ENCODE results near the gene PDPR.
A peak's percentile ranks its signal among the peaks of the same experiment; 100 is the strongest.
"Not testable (repeated sequence)": the region's sequence is repeated elsewhere in the genome, so short reads cannot be mapped to it uniquely, and the experiment has no call there.

The PDPR gene

GRCh38 chr16:70113982-70114826 is at the start of gene PDPR:
TSS of gene PDPR (plus strand) at chr16:70114332. CDS start at chr16:70120493, 6,161 bp downstream.
- intact Hi-C loops (cut with DNase I), result not testable (repeated sequence)

DNA sequence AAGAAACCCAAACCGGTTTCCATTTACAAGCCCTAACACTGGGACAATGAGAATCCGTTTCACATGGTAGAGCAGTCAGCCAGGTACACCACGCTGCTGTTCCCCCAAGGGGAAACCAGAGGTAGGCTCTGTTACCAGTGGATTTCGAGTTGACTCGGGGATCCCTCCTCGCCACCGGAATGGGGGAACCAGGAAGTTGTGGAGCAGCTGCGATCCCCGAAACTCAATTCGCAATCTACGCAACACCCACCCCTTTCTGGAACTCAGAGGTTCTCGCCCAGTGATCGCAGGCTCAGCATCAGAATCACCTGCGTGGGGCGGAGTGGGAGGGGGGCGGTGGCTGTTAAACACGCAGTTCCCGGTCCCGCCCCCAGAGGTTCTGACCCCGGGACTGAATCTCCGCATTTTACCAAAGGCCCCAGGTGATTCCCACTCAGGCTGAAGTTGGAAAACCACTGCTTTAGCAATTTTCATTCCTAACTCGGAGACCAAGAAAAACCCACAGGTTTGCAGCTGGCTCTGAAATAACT is 49.2 kb upstream of the PDPR start:
- DNase-seq, result peak; percentile 40 to 84 (median 66)
- intact Hi-C loops (cut with DNase I), result not testable (repeated sequence)

More at GRCh38 chr16:70113982-70114826, at the start of gene PDPR:
- DNase-seq, result peak; percentile 86 to 96 (median 93)

DNA sequence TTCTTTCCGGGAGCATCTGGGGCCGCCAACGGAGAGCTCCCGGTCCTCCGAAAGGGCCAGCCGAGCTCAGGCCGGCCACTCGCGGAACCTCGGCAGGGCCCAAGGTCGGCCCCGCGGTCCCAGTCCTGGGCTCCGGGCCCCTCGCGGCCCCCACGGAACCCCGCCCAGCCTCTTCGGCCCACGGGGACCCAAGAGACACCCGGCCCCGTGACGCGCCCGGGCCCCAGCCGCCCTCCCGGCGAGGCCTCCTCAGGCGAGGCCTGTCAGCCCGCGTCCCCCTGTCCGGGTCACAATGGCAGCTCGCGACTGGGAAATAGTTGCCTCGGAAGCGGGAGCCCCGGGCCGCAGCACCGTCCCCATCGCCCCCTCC is 48.8 kb upstream of the PDPR start:
- intact Hi-C loops (cut with DNase I); DNase-seq: not testable (repeated sequence)

DNA sequence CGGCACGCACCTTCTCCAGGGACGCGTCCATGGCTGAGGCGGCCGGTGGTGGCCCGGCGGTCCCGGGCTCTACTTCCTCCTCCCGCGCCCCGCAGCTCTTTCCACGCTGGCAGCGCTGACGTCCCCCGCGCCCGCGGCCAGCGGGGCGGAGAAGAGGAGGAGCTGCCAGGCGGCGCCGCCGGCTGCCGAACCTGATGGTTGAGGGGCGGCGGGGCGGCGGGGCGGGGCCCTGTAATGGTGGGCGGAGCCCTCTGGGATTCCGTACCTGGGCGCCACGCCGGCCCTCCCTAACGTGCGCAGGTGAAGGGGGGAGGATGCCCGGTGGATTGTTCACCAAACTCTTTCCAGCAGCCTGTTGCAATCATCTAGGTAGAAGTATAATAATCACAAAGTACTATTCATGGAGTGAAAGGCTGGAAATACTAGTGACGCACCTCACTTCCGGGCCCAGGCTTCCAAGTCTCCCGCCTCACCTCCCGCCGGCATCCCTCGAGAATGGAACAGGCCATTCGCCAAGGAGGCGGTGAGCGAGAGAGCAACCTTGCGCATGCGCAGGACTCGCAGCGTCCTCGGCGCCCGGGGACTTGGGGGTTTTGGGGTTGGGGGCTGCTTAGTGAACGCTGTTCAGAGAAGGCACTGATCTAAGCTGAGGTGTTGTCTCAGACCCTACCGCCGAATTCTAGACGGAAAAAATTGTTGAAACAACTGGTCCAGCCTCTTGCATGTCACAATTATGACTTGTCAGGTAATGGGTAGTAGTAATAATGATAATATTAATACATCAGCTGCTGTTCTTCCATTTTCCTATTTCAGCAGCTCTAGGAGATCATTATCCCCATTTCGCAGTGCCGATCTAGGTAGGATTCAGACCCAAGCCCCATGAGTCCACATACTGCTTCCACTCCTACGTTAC is 48.1 kb upstream of the PDPR start:
- peak; percentile 65 to 93 (median 85) for DNase-seq
- intact Hi-C loops (cut with DNase I), result not testable (repeated sequence)

GRCh38 chr16:70066751-70067150 is 47.4 kb upstream of the PDPR start:
- intact Hi-C loops (cut with DNase I), result not testable (repeated sequence)
- peak in 21 of 42 donors; percentile 4 to 48 (median 15) for DNase-seq

- intact Hi-C loops (cut with DNase I); DNase-seq: not testable (repeated sequence)
Measured at GRCh38 chr16:70079081-70079480, 35.1 kb upstream of the PDPR start.

DNA sequence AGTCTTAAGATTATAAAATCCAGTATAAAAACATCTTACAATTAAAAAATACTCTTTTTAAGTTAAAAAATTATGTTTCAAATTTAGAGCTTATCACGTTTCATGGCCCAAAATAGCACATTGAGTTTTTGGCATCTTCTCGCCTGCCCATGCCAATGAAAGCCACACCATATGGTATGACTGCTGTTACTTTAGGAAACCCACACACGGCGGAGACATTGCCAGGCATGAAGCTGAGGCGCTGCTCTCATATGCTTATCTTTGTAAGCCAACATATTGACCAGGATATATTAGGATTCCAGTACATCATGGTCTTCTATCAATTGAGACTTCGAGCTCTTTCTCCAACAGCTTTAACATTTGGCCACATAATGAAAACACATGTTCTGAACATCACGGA is 32.9 kb upstream of the PDPR start:
- intact Hi-C loops (cut with DNase I); DNase-seq: not testable (repeated sequence)

DNA sequence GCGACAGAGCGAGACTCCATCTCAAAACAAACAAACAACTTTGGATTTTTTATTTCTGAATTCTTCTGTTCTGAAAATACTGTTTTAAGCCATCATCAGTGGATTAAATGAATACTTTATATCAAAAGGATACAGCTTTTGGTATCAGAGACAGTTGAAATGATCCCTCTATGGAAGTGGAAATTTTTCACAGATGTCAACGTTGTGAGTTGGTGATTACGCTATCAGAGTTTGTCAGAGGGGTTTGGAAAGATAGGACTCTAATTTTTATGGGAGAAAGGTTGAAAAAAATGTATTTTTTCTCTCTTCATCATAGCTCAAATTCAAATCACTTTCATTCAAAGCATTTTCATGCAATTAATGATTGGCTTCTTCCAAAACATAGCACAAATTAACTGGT is 30.2 kb upstream of the PDPR start:
- DNase-seq; intact Hi-C loops (cut with DNase I): not testable (repeated sequence)

- DNase-seq; intact Hi-C loops (cut with DNase I): not testable (repeated sequence)
Measured at GRCh38 chr16:70088160-70088559, 26.0 kb upstream of the PDPR start.

GRCh38 chr16:70088877-70089276 is 25.3 kb upstream of the PDPR start:
- not testable (repeated sequence) for DNase-seq

GRCh38 chr16:70089289-70089688 is 24.8 kb upstream of the PDPR start:
- intact Hi-C loops (cut with DNase I); DNase-seq: not testable (repeated sequence)

More at GRCh38 chr16:70088877-70089276, 25.3 kb upstream of the PDPR start:
- intact Hi-C loops (cut with DNase I), result not testable (repeated sequence)

DNA sequence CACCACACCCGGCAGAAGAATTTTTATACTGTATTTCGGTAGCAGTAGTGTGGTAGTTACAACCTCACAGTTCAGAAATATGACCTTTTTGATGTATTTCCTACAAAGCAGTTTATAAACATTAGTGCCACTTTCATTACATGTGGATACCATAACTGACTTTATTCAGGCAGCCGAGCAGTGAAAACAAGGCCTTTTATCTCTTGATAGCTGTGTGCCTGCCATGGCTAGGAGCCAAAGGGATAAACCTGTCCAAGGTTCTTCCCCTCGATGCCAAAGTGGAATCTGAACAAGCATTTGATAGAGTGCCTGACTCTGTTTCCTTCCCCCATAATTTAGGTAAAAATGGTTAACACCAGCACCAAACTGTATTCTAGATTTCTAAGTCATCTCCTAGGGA is 23.0 kb upstream of the PDPR start:
- DNase-seq; intact Hi-C loops (cut with DNase I): not testable (repeated sequence)

- intact Hi-C loops (cut with DNase I); DNase-seq: not testable (repeated sequence)
Measured at GRCh38 chr16:70094096-70094495, 20.0 kb upstream of the PDPR start.

GRCh38 chr16:70109583-70110279 is 4.4 kb upstream of the PDPR start:
- intact Hi-C loops (cut with DNase I); DNase-seq: not testable (repeated sequence)

DNA sequence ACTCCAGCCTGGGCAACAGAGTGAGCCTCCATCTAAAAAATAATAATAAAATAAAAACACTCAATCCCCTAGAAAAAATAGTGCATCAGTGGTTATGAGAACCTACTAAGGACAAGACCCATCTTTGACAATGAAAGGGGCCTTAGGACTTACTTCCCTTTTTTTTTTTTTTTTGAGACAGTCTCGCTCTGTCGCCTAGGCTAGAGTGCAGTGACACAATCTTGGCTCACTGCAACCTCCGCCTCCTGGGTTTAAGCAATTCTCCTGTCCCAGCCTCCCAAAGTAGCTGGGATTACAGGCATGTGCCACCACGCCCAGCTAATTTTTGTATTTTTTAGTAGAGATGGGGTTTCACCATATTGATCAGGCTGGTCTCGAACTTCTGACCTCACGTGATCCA is 2.0 kb upstream of the PDPR start:
- DNase-seq; intact Hi-C loops (cut with DNase I): not testable (repeated sequence)

GRCh38 chr16:70113599-70113981 is 542 bp upstream of the PDPR start:
- DNase-seq; intact Hi-C loops (cut with DNase I): not testable (repeated sequence)

- intact Hi-C loops (cut with DNase I); DNase-seq: not testable (repeated sequence)
Measured at GRCh38 chr16:70118354-70118753, 4.2 kb downstream of the PDPR start.

DNA sequence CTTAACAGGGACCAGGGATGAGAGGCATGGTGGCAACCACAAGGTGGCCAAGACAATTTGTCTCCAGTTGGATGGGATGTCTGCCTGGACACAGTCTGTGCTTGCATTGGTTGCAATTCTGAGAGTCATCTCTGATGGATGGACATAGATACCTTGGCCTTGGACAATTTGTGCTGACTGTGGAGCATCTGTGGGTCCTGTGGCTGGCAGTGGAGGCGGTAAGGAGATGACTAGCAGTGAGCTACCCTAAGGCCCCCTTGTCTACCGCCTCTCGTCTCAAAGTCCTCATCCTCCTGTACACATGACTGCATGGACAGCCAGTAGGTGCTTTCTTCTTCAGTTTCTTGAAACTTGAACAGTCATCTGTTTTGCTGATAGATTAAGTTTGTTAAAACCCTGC is 4.6 kb downstream of the PDPR start:
- DNase-seq; intact Hi-C loops (cut with DNase I): not testable (repeated sequence)

- intact Hi-C loops (cut with DNase I); DNase-seq: not testable (repeated sequence)
Measured at GRCh38 chr16:70120398-70120797, 6.3 kb downstream of the PDPR start.
